ENCODE results near the gene IRF2.

The IRF2 gene

DNA sequence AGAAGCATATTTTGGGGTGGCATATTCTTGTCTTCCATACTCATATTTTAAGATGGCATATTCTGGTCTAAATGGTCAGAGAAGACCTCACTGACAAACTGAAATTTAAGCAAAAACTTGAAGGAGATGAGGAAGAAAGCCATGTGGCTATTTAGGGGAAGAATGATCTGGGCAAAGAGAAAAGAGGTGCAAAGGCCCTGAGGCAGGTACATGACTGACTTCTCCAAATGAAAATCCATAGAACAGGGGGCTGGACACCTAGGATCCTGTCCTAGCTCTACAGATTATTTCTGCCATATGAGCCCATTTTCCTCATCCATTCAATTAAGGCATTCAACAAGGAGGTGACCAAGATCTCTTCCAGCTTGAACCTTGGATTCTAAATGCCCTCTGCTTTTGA, 105.6 kb downstream of the IRF2 start:
- DNase-seq (no peak), ATAC-seq (ENCODE audit: insufficient read depth, low read depth) (no peak)
- Histone ChIP-seq H3K9ac (ENCODE audit: low read depth, low read length) (no peak overlapping the region), H3K4me2 (ENCODE audit: insufficient read depth, low read length) (no peak overlapping the region), H3K4me1 (ENCODE audit: insufficient read depth, low read length) (no peaks in the 10 kb centered on the region), H2AFZ (ENCODE audit: low read depth, low read length) (no peak overlapping the region), H3K27me3 (ENCODE audit: insufficient read depth, low read length, poor library complexity) (no peaks in the 10 kb centered on the region), H3K27ac (ENCODE audit: low read length) (no peak overlapping the region), H3K4me3 (ENCODE audit: low read depth in 1 of 2, low read length in 2 of 2) (no peak overlapping the region), H4K20me1 (ENCODE audit: insufficient read depth, low read length) (no peaks in the 10 kb centered on the region), H3K9me3 (ENCODE audit: insufficient read depth, low read length, severe bottlenecking) (no peaks in the 10 kb centered on the region), H3K79me2 (ENCODE audit: insufficient read depth, low read length) (no peaks in the 10 kb centered on the region), H3K36me3 (ENCODE audit: insufficient read depth, low read length) (no peaks in the 10 kb centered on the region)
- TF ChIP-seq EZH2 (IDR thresholded peaks at IDR 0.05; ENCODE audit: borderline replicate concordance, low read depth, low read length, severe bottlenecking), result no peak
- TF ChIP-seq, protein P1, sequence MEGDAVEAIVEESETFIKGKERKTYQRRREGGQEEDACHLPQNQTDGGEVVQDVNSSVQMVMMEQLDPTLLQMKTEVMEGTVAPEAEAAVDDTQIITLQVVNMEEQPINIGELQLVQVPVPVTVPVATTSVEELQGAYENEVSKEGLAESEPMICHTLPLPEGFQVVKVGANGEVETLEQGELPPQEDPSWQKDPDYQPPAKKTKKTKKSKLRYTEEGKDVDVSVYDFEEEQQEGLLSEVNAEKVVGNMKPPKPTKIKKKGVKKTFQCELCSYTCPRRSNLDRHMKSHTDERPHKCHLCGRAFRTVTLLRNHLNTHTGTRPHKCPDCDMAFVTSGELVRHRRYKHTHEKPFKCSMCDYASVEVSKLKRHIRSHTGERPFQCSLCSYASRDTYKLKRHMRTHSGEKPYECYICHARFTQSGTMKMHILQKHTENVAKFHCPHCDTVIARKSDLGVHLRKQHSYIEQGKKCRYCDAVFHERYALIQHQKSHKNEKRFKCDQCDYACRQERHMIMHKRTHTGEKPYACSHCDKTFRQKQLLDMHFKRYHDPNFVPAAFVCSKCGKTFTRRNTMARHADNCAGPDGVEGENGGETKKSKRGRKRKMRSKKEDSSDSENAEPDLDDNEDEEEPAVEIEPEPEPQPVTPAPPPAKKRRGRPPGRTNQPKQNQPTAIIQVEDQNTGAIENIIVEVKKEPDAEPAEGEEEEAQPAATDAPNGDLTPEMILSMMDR (IDR thresholded peaks at IDR 0.05; ENCODE audit: borderline replicate concordance, extremely low read depth, low read length, poor library complexity, severe bottlenecking), result no peak

DNA sequence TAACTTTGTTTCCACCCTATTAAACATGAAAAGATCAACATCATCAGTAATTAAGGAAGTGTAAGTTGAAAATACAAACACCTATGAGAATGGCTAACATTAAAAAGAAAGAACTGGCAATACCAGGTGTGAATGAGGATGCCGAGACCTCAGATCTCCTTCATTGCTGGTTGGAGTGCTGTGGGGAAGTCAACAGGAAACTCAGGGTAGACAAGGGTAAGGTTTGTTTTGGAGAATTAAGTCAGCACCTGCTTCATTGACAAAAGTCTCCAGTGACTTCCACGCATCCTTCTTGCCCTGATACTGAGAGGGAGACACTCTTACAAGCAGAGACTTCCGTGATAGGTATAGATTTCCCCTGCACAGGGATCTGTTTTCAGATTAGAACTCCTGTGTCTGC, 106.1 kb downstream of the IRF2 start:
- H3K27ac ChIP-seq (ENCODE audit: low read length), result no peak overlapping the region
- no peaks in the 10 kb centered on the region for H4K20me1 ChIP-seq (ENCODE audit: insufficient read depth, low read length)
- no peak for TF ChIP-seq EZH2 (IDR thresholded peaks at IDR 0.05; ENCODE audit: borderline replicate concordance, low read depth, low read length, severe bottlenecking)
- TF ChIP-seq, protein P1 (IDR thresholded peaks at IDR 0.05; ENCODE audit: borderline replicate concordance, extremely low read depth, low read length, poor library complexity, severe bottlenecking), result no peak
- ATAC-seq (ENCODE audit: insufficient read depth, low read depth) (no peak), DNase-seq (no peak)
- no peaks in the 10 kb centered on the region for H3K36me3 ChIP-seq (ENCODE audit: insufficient read depth, low read length)
- H3K9ac ChIP-seq (ENCODE audit: low read depth, low read length), result no peak overlapping the region
- H2AFZ ChIP-seq (ENCODE audit: low read depth, low read length), result no peak overlapping the region
- no peaks in the 10 kb centered on the region for H3K9me3 ChIP-seq (ENCODE audit: insufficient read depth, low read length, severe bottlenecking)
- no peak overlapping the region for H3K4me2 ChIP-seq (ENCODE audit: insufficient read depth, low read length)
- H3K27me3 ChIP-seq (ENCODE audit: insufficient read depth, low read length, poor library complexity), result no peaks in the 10 kb centered on the region
- H3K79me2 ChIP-seq (ENCODE audit: insufficient read depth, low read length), result no peaks in the 10 kb centered on the region
- H3K4me3 ChIP-seq (ENCODE audit: low read depth in 1 of 2, low read length in 2 of 2), result no peak overlapping the region
- H3K4me1 ChIP-seq (ENCODE audit: insufficient read depth, low read length), result no peaks in the 10 kb centered on the region

DNA sequence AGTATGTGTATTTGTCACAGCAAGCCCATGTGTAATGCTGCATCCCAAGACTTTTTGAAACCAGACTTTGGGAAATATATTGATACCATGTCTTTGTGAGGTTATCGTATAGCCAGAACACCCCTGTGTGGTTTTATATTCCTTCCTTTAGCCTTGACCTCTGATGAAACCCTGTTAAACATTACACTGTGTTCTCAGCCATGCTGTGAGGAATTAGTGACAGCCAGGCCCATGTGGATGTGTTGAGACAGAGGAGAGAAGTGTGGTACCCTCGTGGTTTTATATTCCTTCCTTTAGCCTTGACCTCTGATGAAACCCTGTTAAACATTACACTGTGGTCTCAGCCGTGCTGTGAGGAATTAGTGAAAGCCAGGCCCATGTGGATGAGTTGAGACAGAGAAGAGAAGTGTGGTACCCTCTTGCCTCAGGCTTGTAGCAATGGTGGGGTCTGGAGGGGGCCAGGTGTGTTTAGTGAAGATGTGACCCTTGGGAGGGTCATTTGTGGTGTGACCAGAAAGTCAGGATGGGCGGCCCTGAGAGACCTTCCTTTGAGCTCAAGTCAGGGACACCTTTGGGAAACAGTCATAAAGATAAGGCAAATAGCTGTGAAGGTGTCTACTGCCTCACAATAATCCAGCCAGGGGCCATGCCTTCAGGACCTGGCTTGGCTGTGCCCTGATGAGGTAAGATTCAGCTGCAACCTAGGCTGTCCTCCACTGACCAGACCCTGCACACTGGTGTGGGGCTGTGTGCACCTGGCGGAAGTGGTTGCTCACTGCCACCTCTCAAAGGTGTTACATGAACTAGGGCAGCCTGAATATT, 110.0 kb downstream of the IRF2 start:
- no peak for ATAC-seq (ENCODE audit: insufficient read depth, low read depth)
- Histone ChIP-seq H3K36me3 (ENCODE audit: insufficient read depth, low read length) (no peaks in the 10 kb centered on the region), H4K20me1 (ENCODE audit: insufficient read depth, low read length) (no peaks in the 10 kb centered on the region), H3K79me2 (ENCODE audit: insufficient read depth, low read length) (no peaks in the 10 kb centered on the region), H3K27ac (ENCODE audit: low read length) (no peak overlapping the region), H3K4me3 (ENCODE audit: low read depth in 1 of 2, low read length in 2 of 2) (no peak overlapping the region), H2AFZ (ENCODE audit: low read depth, low read length) (no peak overlapping the region), H3K9ac (ENCODE audit: low read depth, low read length) (no peak overlapping the region), H3K4me1 (ENCODE audit: insufficient read depth, low read length) (no peaks in the 10 kb centered on the region), H3K4me2 (ENCODE audit: insufficient read depth, low read length) (no peak overlapping the region), H3K27me3 (ENCODE audit: insufficient read depth, low read length, poor library complexity) (no peaks in the 10 kb centered on the region), H3K9me3 (ENCODE audit: insufficient read depth, low read length, severe bottlenecking) (no peaks in the 10 kb centered on the region)
- DNase-seq, result no peak
- no peak for TF ChIP-seq EZH2 (IDR thresholded peaks at IDR 0.05; ENCODE audit: borderline replicate concordance, low read depth, low read length, severe bottlenecking)
- TF ChIP-seq, protein P1 (IDR thresholded peaks at IDR 0.05; ENCODE audit: borderline replicate concordance, extremely low read depth, low read length, poor library complexity, severe bottlenecking), result no peak

Measured in DND-41 (cell line).